ENCODE results near the gene PTP4A1. TPM values are rescaled to one million over a fixed set of nuclear protein-coding genes. Genes with fewer than 3 reads are reported as not detected.

PTP4A1 gene
- total RNA-seq, 1 experiment from 2014 or later: 38.1 TPM

DNA sequence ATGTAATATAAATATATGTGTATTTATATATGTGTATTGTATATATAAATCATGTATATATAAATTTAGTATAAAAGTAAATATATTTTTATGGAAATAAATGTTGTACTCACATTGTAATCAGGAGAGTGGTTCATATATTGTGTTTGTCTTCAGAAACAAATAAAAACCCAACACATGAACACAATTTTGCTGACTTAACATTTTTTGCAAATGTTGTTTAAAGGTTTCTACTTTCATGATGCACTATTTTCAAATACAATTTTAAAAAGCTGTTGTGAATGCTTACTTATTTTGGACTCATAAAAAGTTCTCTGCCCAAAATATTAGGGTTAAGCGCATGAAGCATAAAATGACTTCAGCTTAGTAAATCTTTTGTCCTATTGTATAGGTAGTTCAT is 39.3 kb downstream of the PTP4A1 start:
- in situ Hi-C loops (cut with HindIII; ENCODE audit: low pct_unique_long_range_greater_than_20kb, low sequenced_read_pairs): no loop called here
- DNase-seq (ENCODE audit: low read depth): no peak

DNA sequence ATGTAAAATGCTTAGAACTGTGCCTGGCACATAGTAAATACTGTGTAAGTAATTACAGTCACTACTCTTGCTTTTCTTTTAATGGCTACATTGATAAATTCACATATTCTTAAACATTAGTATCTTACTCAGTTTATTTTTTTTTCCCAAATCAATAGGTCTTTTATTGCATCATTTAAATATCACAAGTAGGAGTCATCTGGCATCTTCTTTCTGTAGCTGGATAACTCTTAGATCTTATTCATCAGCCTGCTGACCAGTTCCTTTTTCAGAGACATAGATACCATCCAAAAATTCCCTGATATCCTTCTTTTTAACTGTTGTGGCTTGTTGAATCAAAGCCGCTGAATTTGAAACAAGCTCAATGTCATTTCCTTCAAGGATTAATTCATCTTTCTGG is 43.3 kb downstream of the PTP4A1 start:
- DNase-seq (ENCODE audit: low read depth): no peak
- in situ Hi-C loops (cut with HindIII; ENCODE audit: low pct_unique_long_range_greater_than_20kb, low sequenced_read_pairs): no loop called here

Other genes with a start within 250 kb of the PTP4A1 start
- 12.6 and 36.9 TPM in 2 replicates for gene PHF3, start 63.3 kb downstream of the PTP4A1 start, total RNA-seq (2014; rRNA removed; shearing (Covaris generic); ENCODE audit: low replicate concordance)

All from Caki2 (cell line).